Nephron (organoid): ENCODE data around the gene BMPR1A.

Experiments used
- H3K27ac Mint-ChIP-seq, 3 experiments: 2 replicates each; pipeline ENCODE4 v1.8.0; 2020; ENCODE audit warnings: mixed read lengths in 3 of 3, mild to moderate bottlenecking in 2 of 3, moderate library complexity in 1 of 3
- H3K27me3 Mint-ChIP-seq: 2 replicates; pipeline ENCODE4 v1.8.0; 2021; ENCODE audit warnings: low read depth, mild to moderate bottlenecking, moderate library complexity, mixed read lengths
- H3K36me3 Mint-ChIP-seq: 2 replicates; pipeline ENCODE4 v1.8.0; 2020; ENCODE audit warnings: low read depth, mixed read lengths
- H3K4me1 Mint-ChIP-seq: 2 replicates; pipeline ENCODE4 v1.8.0; 2020; ENCODE audit warnings: mixed read lengths
- H3K4me3 Mint-ChIP-seq, 3 experiments: 2 replicates each; pipeline ENCODE4 v1.8.0; 2020; ENCODE audit warnings: mild to moderate bottlenecking in 3 of 3, mixed read lengths in 3 of 3, moderate library complexity in 2 of 3
- H3K9me3 Mint-ChIP-seq: 2 replicates; pipeline ENCODE4 v1.8.0; 2020; ENCODE audit warnings: mixed read lengths
- TF ChIP-seq, protein P1 (sequence below), 3 experiments: fragments of 200-600 bp; sonication (generic); IDR thresholded peaks; one replicate each; pipeline ENCODE4 v1.5.0; 2021; ENCODE audit warnings: antibody characterized with exemption in 3 of 3; ENCODE audit not compliant: unreplicated experiment in 3 of 3

Gene BMPR1A

DNA sequence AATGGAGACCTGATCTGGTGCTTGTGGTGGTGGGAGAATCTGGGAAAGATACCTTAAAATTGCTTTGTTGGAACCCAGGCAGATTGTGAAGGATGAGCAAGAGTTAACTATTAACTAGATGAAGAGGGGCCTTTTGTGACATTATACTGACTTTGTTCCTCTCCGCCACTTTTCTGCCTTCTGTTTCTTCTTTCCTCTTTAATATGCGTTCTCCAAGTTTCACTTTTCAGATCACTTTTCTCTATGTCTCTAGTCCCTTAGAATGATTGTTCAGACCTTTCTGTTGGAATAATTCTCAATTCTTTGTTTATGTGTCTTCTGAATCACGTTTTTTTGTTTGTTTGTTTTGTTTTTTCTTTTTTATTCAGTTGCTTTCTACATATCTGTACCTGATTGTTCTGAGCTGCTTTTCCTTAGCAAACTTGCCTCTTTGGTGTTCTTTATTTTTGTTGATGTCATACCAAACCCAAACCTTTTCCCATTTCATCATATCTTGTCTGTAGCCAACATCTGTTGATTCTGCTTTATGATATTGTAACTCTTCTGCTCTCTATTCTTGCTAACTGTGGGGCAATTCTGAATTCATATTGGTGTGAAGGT is 2.8 kb downstream of the BMPR1A start:
- H3K27me3 Mint-ChIP-seq = no peaks in the 10 kb centered on the region
- TF ChIP-seq, protein P1, sequence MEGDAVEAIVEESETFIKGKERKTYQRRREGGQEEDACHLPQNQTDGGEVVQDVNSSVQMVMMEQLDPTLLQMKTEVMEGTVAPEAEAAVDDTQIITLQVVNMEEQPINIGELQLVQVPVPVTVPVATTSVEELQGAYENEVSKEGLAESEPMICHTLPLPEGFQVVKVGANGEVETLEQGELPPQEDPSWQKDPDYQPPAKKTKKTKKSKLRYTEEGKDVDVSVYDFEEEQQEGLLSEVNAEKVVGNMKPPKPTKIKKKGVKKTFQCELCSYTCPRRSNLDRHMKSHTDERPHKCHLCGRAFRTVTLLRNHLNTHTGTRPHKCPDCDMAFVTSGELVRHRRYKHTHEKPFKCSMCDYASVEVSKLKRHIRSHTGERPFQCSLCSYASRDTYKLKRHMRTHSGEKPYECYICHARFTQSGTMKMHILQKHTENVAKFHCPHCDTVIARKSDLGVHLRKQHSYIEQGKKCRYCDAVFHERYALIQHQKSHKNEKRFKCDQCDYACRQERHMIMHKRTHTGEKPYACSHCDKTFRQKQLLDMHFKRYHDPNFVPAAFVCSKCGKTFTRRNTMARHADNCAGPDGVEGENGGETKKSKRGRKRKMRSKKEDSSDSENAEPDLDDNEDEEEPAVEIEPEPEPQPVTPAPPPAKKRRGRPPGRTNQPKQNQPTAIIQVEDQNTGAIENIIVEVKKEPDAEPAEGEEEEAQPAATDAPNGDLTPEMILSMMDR (IDR thresholded peaks at IDR 0.05; ENCODE audit: unreplicated experiment in 3 of 3) = no peak
- H3K4me3 Mint-ChIP-seq = peak overlapping the region; percentile 86 to 100 (median 100)
- no peaks in the 10 kb centered on the region for H3K9me3 Mint-ChIP-seq
- H3K36me3 Mint-ChIP-seq = no peaks in the 10 kb centered on the region
- peak overlapping the region; percentile 99 to 100 (median 99) for H3K27ac Mint-ChIP-seq
- H3K4me1 Mint-ChIP-seq = peaks cover 49% of the 10 kb centered on the region

DNA sequence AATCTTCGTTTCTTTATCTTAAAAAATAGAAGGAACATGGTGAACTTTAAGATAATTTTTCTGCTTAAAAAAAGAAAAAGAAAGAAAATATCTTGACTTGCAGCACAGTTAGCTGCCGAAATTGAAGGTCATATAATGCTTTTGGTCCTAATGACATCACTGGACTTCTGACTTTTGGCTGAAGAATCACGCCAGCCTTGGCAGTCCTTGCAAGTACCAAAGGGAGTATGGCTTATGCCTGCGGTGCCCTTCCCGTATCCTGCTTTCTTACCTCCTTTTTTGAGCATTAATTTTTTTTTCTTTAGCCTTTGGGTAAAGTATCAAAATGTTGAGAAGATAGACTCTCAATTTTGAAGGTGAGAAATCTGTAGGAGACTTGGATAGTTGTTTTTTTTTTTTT is 7.0 kb downstream of the BMPR1A start:
- TF ChIP-seq, protein P1 (IDR thresholded peaks at IDR 0.05; ENCODE audit: unreplicated experiment in 3 of 3) = no peak
- Mint-ChIP-seq H3K27ac (no peak overlapping the region), H3K9me3 (no peaks in the 10 kb centered on the region), H3K27me3 (no peaks in the 10 kb centered on the region), H3K36me3 (peaks cover 4% of the 10 kb centered on the region), H3K4me1 (peaks cover 56% of the 10 kb centered on the region), H3K4me3 (no peak overlapping the region)

DNA sequence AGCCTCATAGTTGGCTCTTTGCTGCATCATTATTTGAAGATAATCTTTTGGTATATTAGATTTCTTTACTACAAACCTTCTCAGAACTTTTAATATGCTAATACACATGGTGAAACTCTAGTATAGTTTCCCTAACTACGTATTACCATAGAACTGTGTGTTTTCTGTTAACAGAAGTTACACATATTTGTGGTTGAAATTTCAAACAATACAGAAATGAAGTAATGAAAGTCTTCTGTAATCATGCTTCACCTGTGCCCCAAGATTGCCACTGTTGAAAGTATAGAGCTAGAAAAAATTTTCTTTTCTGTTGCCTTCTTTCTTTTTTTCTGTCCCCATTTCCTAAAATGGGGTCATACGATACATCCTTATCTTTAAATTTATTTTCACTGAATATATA is 9.1 kb downstream of the BMPR1A start:
- peaks cover 4% of the 10 kb centered on the region for H3K36me3 Mint-ChIP-seq
- H3K9me3 Mint-ChIP-seq = no peaks in the 10 kb centered on the region
- H3K4me3 Mint-ChIP-seq = no peak overlapping the region
- peak overlapping the region in 2 of 3 experiments; percentile 4 to 5 for H3K27ac Mint-ChIP-seq
- TF ChIP-seq, protein P1 (IDR thresholded peaks at IDR 0.05; ENCODE audit: unreplicated experiment in 3 of 3) = no peak
- peaks cover 60% of the 10 kb centered on the region for H3K4me1 Mint-ChIP-seq
- H3K27me3 Mint-ChIP-seq = no peaks in the 10 kb centered on the region

DNA sequence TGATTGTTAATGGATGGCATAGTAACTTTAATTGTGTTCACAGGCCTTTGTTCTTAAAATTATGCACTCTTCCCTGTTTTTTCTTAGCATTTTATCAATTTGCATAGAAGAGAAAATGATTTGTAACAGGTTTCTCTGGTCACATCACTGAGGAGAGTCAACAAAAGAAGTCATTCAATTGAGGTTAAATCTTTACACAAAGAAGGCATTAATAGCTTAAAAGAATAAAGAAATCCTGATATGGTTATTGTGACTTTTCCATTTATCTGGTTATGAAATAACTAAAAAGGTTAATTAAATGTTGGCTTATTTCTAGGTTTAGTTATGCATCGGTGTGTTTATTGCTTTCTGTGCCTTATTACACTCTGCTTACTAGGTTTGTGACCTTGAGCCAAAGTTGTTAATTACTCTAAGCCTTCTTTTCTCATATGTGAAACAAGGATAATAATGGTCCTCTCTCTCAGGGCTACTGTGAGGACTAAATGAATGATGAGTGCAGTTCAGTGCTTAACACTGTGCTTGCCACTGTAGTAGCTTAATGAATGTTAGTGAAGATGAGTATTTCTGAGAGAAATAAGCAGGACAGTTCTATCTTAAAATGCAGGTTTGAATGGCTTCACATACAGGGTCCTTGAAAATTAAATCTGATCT is 12.1 kb downstream of the BMPR1A start:
- no peak overlapping the region for H3K4me3 Mint-ChIP-seq
- TF ChIP-seq, protein P1 (IDR thresholded peaks at IDR 0.05; ENCODE audit: unreplicated experiment in 3 of 3) = no peak
- peak overlapping the region in 2 of 3 experiments; percentile 30 to 60 for H3K27ac Mint-ChIP-seq
- H3K36me3 Mint-ChIP-seq = peaks cover 6% of the 10 kb centered on the region
- no peaks in the 10 kb centered on the region for H3K9me3 Mint-ChIP-seq
- H3K27me3 Mint-ChIP-seq = no peaks in the 10 kb centered on the region
- peaks cover 60% of the 10 kb centered on the region for H3K4me1 Mint-ChIP-seq

DNA sequence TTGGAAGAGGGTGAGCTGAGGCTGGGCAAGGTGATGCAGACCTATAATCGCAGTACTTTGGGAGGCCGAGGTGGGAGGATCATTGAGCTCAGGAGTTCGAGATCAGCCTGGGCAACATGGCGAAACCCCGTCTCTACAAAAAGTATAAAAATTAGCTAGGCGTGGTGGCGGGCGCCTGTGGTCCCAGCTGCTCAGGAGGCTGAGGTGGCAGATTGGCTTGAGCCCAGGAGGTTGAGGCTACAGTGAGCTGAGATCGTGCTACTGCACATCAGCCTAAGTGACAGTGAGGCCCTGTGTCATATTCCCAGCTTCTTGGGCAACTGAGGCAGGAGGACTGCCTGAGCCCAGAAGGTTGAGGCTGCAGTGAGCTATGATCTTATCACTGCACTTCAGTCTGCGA is 13.6 kb downstream of the BMPR1A start:
- Mint-ChIP-seq H3K9me3 (no peaks in the 10 kb centered on the region), H3K4me3 (no peak overlapping the region)

More for the DNA sequence above, 13.6 kb downstream of the BMPR1A start:
- no peaks in the 10 kb centered on the region for H3K27me3 Mint-ChIP-seq
- TF ChIP-seq, protein P1 (IDR thresholded peaks at IDR 0.05; ENCODE audit: unreplicated experiment in 3 of 3) = no peak
- peaks cover 63% of the 10 kb centered on the region for H3K4me1 Mint-ChIP-seq
- H3K36me3 Mint-ChIP-seq = peaks cover 3% of the 10 kb centered on the region
- peak overlapping the region in 1 of 3 experiments; percentile 42 for H3K27ac Mint-ChIP-seq
